Activated naive CD8-positive, alpha-beta T cell (primary cell): ENCODE measurements around the gene PLCB4.

ENCODE experiments used
- H3K27ac Mint-ChIP-seq: one replicate; pipeline ENCODE4 v1.8.0; 2021; ENCODE audit warnings: mixed read lengths
- H3K27me3 Mint-ChIP-seq: one replicate; pipeline ENCODE4 v1.8.0; 2021; ENCODE audit warnings: mixed read lengths
- H3K36me3 Mint-ChIP-seq: one replicate; pipeline ENCODE4 v1.8.0; 2021; ENCODE audit warnings: mixed read lengths
- H3K4me1 Mint-ChIP-seq: one replicate; pipeline ENCODE4 v1.8.0; 2021; ENCODE audit warnings: low read depth, mixed read lengths
- H3K4me3 Mint-ChIP-seq: one replicate; pipeline ENCODE4 v1.8.0; 2021; ENCODE audit warnings: mild to moderate bottlenecking, mixed read lengths
- H3K9me3 Mint-ChIP-seq: one replicate; pipeline ENCODE4 v1.8.0; 2021; ENCODE audit warnings: low read depth, mixed read lengths

Gene PLCB4

GRCh38 chr20:9243986-9244385 is 175.1 kb downstream of the PLCB4 start:
- Mint-ChIP-seq H3K27me3 (no peaks in the 10 kb centered on the region), H3K4me1 (no peaks in the 10 kb centered on the region), H3K4me3 (no peak overlapping the region), H3K9me3 (no peaks in the 10 kb centered on the region), H3K27ac (no peak overlapping the region), H3K36me3 (no peaks in the 10 kb centered on the region)

- H3K4me3 Mint-ChIP-seq = no peak overlapping the region
- no peaks in the 10 kb centered on the region for H3K36me3 Mint-ChIP-seq
- no peaks in the 10 kb centered on the region for H3K27me3 Mint-ChIP-seq
- H3K4me1 Mint-ChIP-seq = no peaks in the 10 kb centered on the region
- H3K27ac Mint-ChIP-seq = no peak overlapping the region
- H3K9me3 Mint-ChIP-seq = no peaks in the 10 kb centered on the region
Measured at GRCh38 chr20:9244811-9245210, 175.9 kb downstream of the PLCB4 start.

GRCh38 chr20:9246731-9247130 is 177.8 kb downstream of the PLCB4 start:
- Mint-ChIP-seq H3K27me3 (no peaks in the 10 kb centered on the region), H3K27ac (no peak overlapping the region), H3K9me3 (no peaks in the 10 kb centered on the region), H3K36me3 (no peaks in the 10 kb centered on the region), H3K4me3 (no peak overlapping the region), H3K4me1 (no peaks in the 10 kb centered on the region)

- H3K9me3 Mint-ChIP-seq = no peaks in the 10 kb centered on the region
- no peaks in the 10 kb centered on the region for H3K27me3 Mint-ChIP-seq
- no peaks in the 10 kb centered on the region for H3K36me3 Mint-ChIP-seq
- no peaks in the 10 kb centered on the region for H3K4me1 Mint-ChIP-seq
- H3K27ac Mint-ChIP-seq = no peak overlapping the region
- no peak overlapping the region for H3K4me3 Mint-ChIP-seq
Measured at GRCh38 chr20:9250511-9250910, 181.6 kb downstream of the PLCB4 start.

- Mint-ChIP-seq H3K9me3 (no peaks in the 10 kb centered on the region), H3K27ac (no peak overlapping the region), H3K4me1 (no peaks in the 10 kb centered on the region), H3K4me3 (no peak overlapping the region), H3K27me3 (no peaks in the 10 kb centered on the region), H3K36me3 (no peaks in the 10 kb centered on the region)
Measured at GRCh38 chr20:9253006-9253539, 184.2 kb downstream of the PLCB4 start.

GRCh38 chr20:9255171-9255570 is 186.3 kb downstream of the PLCB4 start:
- H3K36me3 Mint-ChIP-seq = no peaks in the 10 kb centered on the region
- H3K27me3 Mint-ChIP-seq = no peaks in the 10 kb centered on the region
- H3K9me3 Mint-ChIP-seq = no peaks in the 10 kb centered on the region
- H3K4me3 Mint-ChIP-seq = no peak overlapping the region
- H3K27ac Mint-ChIP-seq = no peak overlapping the region
- no peaks in the 10 kb centered on the region for H3K4me1 Mint-ChIP-seq

- H3K36me3 Mint-ChIP-seq = no peaks in the 10 kb centered on the region
- H3K27me3 Mint-ChIP-seq = no peaks in the 10 kb centered on the region
- no peaks in the 10 kb centered on the region for H3K4me1 Mint-ChIP-seq
- no peak overlapping the region for H3K27ac Mint-ChIP-seq
- H3K4me3 Mint-ChIP-seq = no peak overlapping the region
- H3K9me3 Mint-ChIP-seq = no peaks in the 10 kb centered on the region
Measured at GRCh38 chr20:9256393-9256792, 187.5 kb downstream of the PLCB4 start.

GRCh38 chr20:9258901-9259300 is 190.0 kb downstream of the PLCB4 start:
- H3K4me3 Mint-ChIP-seq = no peak overlapping the region
- H3K9me3 Mint-ChIP-seq = no peaks in the 10 kb centered on the region
- H3K36me3 Mint-ChIP-seq = no peaks in the 10 kb centered on the region
- no peaks in the 10 kb centered on the region for H3K27me3 Mint-ChIP-seq
- no peaks in the 10 kb centered on the region for H3K4me1 Mint-ChIP-seq
- no peak overlapping the region for H3K27ac Mint-ChIP-seq

- Mint-ChIP-seq H3K27ac (no peak overlapping the region), H3K27me3 (no peaks in the 10 kb centered on the region), H3K36me3 (no peaks in the 10 kb centered on the region), H3K9me3 (no peaks in the 10 kb centered on the region), H3K4me3 (no peak overlapping the region), H3K4me1 (no peaks in the 10 kb centered on the region)
Measured at GRCh38 chr20:9260027-9260426, 191.1 kb downstream of the PLCB4 start.

GRCh38 chr20:9261781-9262180 is 192.9 kb downstream of the PLCB4 start:
- no peak overlapping the region for H3K4me3 Mint-ChIP-seq
- no peak overlapping the region for H3K27ac Mint-ChIP-seq
- no peaks in the 10 kb centered on the region for H3K27me3 Mint-ChIP-seq
- no peaks in the 10 kb centered on the region for H3K4me1 Mint-ChIP-seq
- no peaks in the 10 kb centered on the region for H3K36me3 Mint-ChIP-seq
- H3K9me3 Mint-ChIP-seq = no peaks in the 10 kb centered on the region

- Mint-ChIP-seq H3K36me3 (no peaks in the 10 kb centered on the region), H3K9me3 (no peaks in the 10 kb centered on the region), H3K27me3 (no peaks in the 10 kb centered on the region), H3K4me3 (no peak overlapping the region), H3K4me1 (no peaks in the 10 kb centered on the region), H3K27ac (no peak overlapping the region)
Measured at GRCh38 chr20:9262653-9263194, 193.8 kb downstream of the PLCB4 start.

GRCh38 chr20:9269280-9269971 is 200.5 kb downstream of the PLCB4 start:
- Mint-ChIP-seq H3K27me3 (no peaks in the 10 kb centered on the region), H3K4me3 (no peak overlapping the region), H3K36me3 (no peaks in the 10 kb centered on the region)

GRCh38 chr20:9270831-9271230 is 201.9 kb downstream of the PLCB4 start:
- Mint-ChIP-seq H3K4me1 (no peaks in the 10 kb centered on the region), H3K36me3 (no peaks in the 10 kb centered on the region), H3K27ac (no peak overlapping the region), H3K9me3 (no peaks in the 10 kb centered on the region), H3K27me3 (no peaks in the 10 kb centered on the region), H3K4me3 (no peak overlapping the region)

More at GRCh38 chr20:9269280-9269971, 200.5 kb downstream of the PLCB4 start:
- Mint-ChIP-seq H3K27ac (no peak overlapping the region), H3K4me1 (no peaks in the 10 kb centered on the region), H3K9me3 (no peaks in the 10 kb centered on the region)

- Mint-ChIP-seq H3K27ac (no peak overlapping the region), H3K4me1 (no peaks in the 10 kb centered on the region), H3K27me3 (no peaks in the 10 kb centered on the region), H3K4me3 (no peak overlapping the region), H3K9me3 (no peaks in the 10 kb centered on the region), H3K36me3 (no peaks in the 10 kb centered on the region)
Measured at GRCh38 chr20:9276966-9277468, 208.1 kb downstream of the PLCB4 start.

GRCh38 chr20:9279918-9280401 is 211.1 kb downstream of the PLCB4 start:
- no peak overlapping the region for H3K27ac Mint-ChIP-seq
- H3K36me3 Mint-ChIP-seq = no peaks in the 10 kb centered on the region
- H3K4me3 Mint-ChIP-seq = no peak overlapping the region
- no peaks in the 10 kb centered on the region for H3K9me3 Mint-ChIP-seq
- H3K4me1 Mint-ChIP-seq = no peaks in the 10 kb centered on the region
- H3K27me3 Mint-ChIP-seq = no peaks in the 10 kb centered on the region
